22Rv1 (cell line): Measurements from ENCODE around the gene DLEC1.

Source experiments
- ZFX ChIP-seq: fragments of 450-650 bp; IDR thresholded peaks from 2 replicates; pipeline ENCODE4 v1.6.1; 2017; ENCODE audit warnings: antibody characterized with exemption, borderline replicate concordance
- TF ChIP-seq, protein P1 (sequence below): fragments of 450-650 bp; IDR thresholded peaks from 2 replicates; pipeline ENCODE4 v1.5.1; 2017; ENCODE audit warnings: mild to moderate bottlenecking

DNA sequence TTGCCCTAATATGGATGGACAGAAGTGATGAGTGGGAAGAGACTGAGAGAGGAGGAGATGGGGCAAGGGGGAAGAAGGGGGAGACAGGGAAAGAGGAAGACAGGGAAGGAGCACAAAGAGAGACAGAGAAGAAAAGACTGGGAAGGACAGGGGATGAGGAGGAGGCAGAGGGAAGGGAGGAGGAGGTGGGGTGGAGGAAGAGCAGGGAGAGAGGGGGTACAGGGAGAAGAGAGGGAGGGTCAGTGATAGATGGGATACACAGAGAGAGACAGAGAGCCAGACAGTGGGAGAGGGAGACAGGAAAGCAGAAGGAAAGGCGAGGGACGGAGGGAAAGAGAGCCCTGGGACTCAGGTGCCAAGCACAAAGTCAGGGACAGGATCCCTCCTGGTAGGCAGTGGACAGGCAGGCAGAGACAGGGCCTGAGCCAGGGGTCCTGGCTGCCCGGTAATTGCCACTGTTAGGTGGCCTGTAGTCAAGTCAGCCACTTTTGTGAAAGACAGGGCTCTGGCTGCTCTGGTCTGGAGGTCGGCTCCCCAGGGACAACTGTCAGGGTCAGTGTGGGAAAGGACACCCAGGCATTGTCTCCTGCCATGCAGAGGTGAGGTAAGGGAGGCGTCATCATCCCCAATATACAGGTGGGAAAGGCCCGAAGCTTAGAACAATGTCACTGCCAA lies 38.6 kb upstream of the DLEC1 start:
- TF ChIP-seq, protein P1, sequence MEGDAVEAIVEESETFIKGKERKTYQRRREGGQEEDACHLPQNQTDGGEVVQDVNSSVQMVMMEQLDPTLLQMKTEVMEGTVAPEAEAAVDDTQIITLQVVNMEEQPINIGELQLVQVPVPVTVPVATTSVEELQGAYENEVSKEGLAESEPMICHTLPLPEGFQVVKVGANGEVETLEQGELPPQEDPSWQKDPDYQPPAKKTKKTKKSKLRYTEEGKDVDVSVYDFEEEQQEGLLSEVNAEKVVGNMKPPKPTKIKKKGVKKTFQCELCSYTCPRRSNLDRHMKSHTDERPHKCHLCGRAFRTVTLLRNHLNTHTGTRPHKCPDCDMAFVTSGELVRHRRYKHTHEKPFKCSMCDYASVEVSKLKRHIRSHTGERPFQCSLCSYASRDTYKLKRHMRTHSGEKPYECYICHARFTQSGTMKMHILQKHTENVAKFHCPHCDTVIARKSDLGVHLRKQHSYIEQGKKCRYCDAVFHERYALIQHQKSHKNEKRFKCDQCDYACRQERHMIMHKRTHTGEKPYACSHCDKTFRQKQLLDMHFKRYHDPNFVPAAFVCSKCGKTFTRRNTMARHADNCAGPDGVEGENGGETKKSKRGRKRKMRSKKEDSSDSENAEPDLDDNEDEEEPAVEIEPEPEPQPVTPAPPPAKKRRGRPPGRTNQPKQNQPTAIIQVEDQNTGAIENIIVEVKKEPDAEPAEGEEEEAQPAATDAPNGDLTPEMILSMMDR: no peak
- TF ChIP-seq ZFX: no peak
